Measurements from ENCODE around the gene MYZAP. TPM values are rescaled to one million over a fixed set of nuclear protein-coding genes. Genes with fewer than 3 reads are reported as not detected.

Gene MYZAP
- total RNA-seq, 1 donor from 2014 or later = 11.9 TPM

GRCh38 chr15:57626713-57627440, 35.2 kb downstream of the MYZAP start:
- no peaks in the 10 kb centered on the region for H3K27me3 Mint-ChIP-seq
- H3K36me3 Mint-ChIP-seq (ENCODE audit: insufficient read depth) = peaks cover 11% of the 10 kb centered on the region
- no peak overlapping the region for H3K27ac Mint-ChIP-seq
- no peaks in the 10 kb centered on the region for H3K9me3 Mint-ChIP-seq (ENCODE audit: low read depth)
- H3K4me3 Mint-ChIP-seq (ENCODE audit: low read depth) = no peak overlapping the region
- TF ChIP-seq, protein P1, sequence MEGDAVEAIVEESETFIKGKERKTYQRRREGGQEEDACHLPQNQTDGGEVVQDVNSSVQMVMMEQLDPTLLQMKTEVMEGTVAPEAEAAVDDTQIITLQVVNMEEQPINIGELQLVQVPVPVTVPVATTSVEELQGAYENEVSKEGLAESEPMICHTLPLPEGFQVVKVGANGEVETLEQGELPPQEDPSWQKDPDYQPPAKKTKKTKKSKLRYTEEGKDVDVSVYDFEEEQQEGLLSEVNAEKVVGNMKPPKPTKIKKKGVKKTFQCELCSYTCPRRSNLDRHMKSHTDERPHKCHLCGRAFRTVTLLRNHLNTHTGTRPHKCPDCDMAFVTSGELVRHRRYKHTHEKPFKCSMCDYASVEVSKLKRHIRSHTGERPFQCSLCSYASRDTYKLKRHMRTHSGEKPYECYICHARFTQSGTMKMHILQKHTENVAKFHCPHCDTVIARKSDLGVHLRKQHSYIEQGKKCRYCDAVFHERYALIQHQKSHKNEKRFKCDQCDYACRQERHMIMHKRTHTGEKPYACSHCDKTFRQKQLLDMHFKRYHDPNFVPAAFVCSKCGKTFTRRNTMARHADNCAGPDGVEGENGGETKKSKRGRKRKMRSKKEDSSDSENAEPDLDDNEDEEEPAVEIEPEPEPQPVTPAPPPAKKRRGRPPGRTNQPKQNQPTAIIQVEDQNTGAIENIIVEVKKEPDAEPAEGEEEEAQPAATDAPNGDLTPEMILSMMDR (IDR thresholded peaks at IDR 0.05; ENCODE audit: unreplicated experiment) = no peak
- DNase-seq (ENCODE audit: low spot score, unreplicated experiment) = no peak
- H3K4me1 Mint-ChIP-seq (ENCODE audit: low read depth) = peaks cover 3% of the 10 kb centered on the region

- Mint-ChIP-seq H3K27me3 (no peaks in the 10 kb centered on the region), H3K4me3 (ENCODE audit: low read depth) (no peak overlapping the region), H3K4me1 (ENCODE audit: low read depth) (peaks cover 2% of the 10 kb centered on the region), H3K9me3 (ENCODE audit: low read depth) (no peaks in the 10 kb centered on the region), H3K27ac (no peak overlapping the region), H3K36me3 (ENCODE audit: insufficient read depth) (peaks cover 9% of the 10 kb centered on the region)
- no peak for DNase-seq (ENCODE audit: low spot score, unreplicated experiment)
- TF ChIP-seq, protein P1 (IDR thresholded peaks at IDR 0.05; ENCODE audit: unreplicated experiment) = no peak
These were observed 39.8 kb downstream of the MYZAP start for GRCh38 chr15:57631386-57632110.

DNA sequence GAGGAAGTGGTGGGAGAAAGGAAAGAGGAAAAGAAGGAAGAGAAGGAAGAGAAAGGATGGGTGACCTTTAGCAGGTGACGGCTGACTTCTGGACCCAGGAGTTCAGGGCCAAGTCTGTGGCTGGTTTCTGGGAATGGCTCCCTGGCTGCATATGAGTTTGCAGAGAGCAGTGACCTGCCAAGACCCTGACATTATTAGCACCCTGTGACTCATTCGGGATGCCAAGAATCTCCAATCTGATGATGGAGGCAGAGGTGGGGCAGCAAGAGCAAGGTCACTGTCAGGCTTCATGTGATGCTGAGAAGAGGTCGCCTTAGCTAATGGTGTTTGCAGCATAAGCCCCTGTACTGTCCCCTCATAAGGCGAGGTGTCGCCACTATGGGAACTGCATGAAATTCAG, 42.6 kb downstream of the MYZAP start:
- Mint-ChIP-seq H3K36me3 (ENCODE audit: insufficient read depth) (peaks cover 17% of the 10 kb centered on the region), H3K27me3 (no peaks in the 10 kb centered on the region), H3K27ac (no peak overlapping the region), H3K4me3 (ENCODE audit: low read depth) (no peak overlapping the region), H3K9me3 (ENCODE audit: low read depth) (no peaks in the 10 kb centered on the region), H3K4me1 (ENCODE audit: low read depth) (peaks cover 2% of the 10 kb centered on the region)
- DNase-seq (ENCODE audit: low spot score, unreplicated experiment) = no peak
- TF ChIP-seq, protein P1 (IDR thresholded peaks at IDR 0.05; ENCODE audit: unreplicated experiment) = no peak

DNA sequence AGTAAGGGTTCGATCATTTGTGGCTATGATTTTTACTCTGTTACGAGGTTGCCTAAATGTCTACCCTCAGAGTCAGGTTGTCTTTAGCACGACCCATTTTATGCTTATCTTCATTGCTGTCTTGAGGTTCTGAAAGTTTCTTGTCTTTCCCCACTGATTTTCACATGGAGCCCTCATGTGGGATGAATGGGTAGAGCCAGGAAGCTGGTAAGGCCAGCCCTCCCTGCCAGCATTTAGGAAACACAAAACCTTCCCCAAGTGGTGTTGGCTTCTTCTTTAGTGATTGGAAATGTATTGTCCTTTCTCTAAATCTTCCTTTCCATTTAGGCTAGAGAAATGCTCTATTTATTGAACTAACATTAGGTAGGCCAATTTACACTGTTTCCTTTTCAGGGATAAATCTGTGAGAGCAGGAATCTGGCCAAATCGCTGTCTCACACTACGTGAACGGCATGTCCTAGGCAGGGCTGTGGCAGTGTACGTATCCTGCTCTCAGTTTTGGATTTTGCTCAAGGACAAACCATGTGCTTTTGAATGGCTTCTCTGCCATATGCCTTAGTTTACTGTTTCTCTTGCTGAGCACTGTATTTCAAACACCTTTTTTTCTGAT, 43.7 kb downstream of the MYZAP start:
- Mint-ChIP-seq H3K9me3 (ENCODE audit: low read depth) (no peaks in the 10 kb centered on the region), H3K4me3 (ENCODE audit: low read depth) (no peak overlapping the region), H3K27me3 (no peaks in the 10 kb centered on the region), H3K27ac (no peak overlapping the region), H3K36me3 (ENCODE audit: insufficient read depth) (peaks cover 19% of the 10 kb centered on the region), H3K4me1 (ENCODE audit: low read depth) (peaks cover 2% of the 10 kb centered on the region)
- no peak for DNase-seq (ENCODE audit: low spot score, unreplicated experiment)
- TF ChIP-seq, protein P1 (IDR thresholded peaks at IDR 0.05; ENCODE audit: unreplicated experiment) = no peak

GRCh38 chr15:57637846-57638245, 46.1 kb downstream of the MYZAP start:
- H3K27me3 Mint-ChIP-seq = no peaks in the 10 kb centered on the region
- no peak for DNase-seq (ENCODE audit: low spot score, unreplicated experiment)

More at GRCh38 chr15:57637846-57638245, 46.1 kb downstream of the MYZAP start:
- Mint-ChIP-seq H3K36me3 (ENCODE audit: insufficient read depth) (peaks cover 22% of the 10 kb centered on the region), H3K9me3 (ENCODE audit: low read depth) (no peaks in the 10 kb centered on the region), H3K4me3 (ENCODE audit: low read depth) (no peak overlapping the region), H3K4me1 (ENCODE audit: low read depth) (no peaks in the 10 kb centered on the region), H3K27ac (no peak overlapping the region)
- TF ChIP-seq, protein P1 (IDR thresholded peaks at IDR 0.05; ENCODE audit: unreplicated experiment) = no peak
